Trophoblast cell (in vitro differentiated cells and primary cell): ENCODE results near the gene ADGRF5.
A peak's percentile ranks its signal among the peaks of the same experiment; 100 is the strongest.

ENCODE experiments used
- DNase-seq, 2 donors: peaks; one replicate each; pipeline ENCODE4 v3.0.0-alpha.2; 2016
- H2AFZ ChIP-seq: 2 replicates; pipeline ENCODE4 v1.6.1; 2013; ENCODE audit warnings: low read length, moderate library complexity, mild to moderate bottlenecking; ENCODE audit not compliant: insufficient read depth, poor library complexity
- H2AK5ac ChIP-seq: 2 replicates; pipeline ENCODE4 v1.6.1; 2013; ENCODE audit warnings: mild to moderate bottlenecking, low read length
- H2BK120ac ChIP-seq: 2 replicates; pipeline ENCODE4 v1.6.1; 2013; ENCODE audit warnings: low read length, mild to moderate bottlenecking, moderate library complexity; ENCODE audit not compliant: insufficient read depth, poor library complexity
- H2BK12ac ChIP-seq: 2 replicates; pipeline ENCODE4 v1.6.1; 2013; ENCODE audit warnings: mild to moderate bottlenecking, low read length, moderate library complexity
- H2BK5ac ChIP-seq: 2 replicates; pipeline ENCODE4 v1.6.1; 2013; ENCODE audit warnings: low read length, low read depth, moderate library complexity, mild to moderate bottlenecking; ENCODE audit not compliant: poor library complexity
- H3K14ac ChIP-seq: 2 replicates; pipeline ENCODE4 v1.6.1; 2013; ENCODE audit warnings: mild to moderate bottlenecking, low read length
- H3K18ac ChIP-seq: 2 replicates; pipeline ENCODE4 v1.6.1; 2013; ENCODE audit warnings: mild to moderate bottlenecking, low read length
- H3K23ac ChIP-seq: 2 replicates; pipeline ENCODE4 v1.6.1; 2013; ENCODE audit warnings: low read length
- H3K27ac ChIP-seq: 2 replicates; pipeline ENCODE4 v1.5.1; 2013; ENCODE audit warnings: low read depth, mild to moderate bottlenecking, inconsistent platforms, low read length, moderate library complexity
- H3K27me3 ChIP-seq: 2 replicates; pipeline ENCODE4 v1.6.1; 2013; ENCODE audit warnings: inconsistent platforms, mild to moderate bottlenecking, low read length, moderate library complexity; ENCODE audit not compliant: insufficient read depth
- H3K36me3 ChIP-seq, 2 experiments: 1 replicate in 1 of 2; 2 replicates in 1 of 2; pipeline ENCODE4 v1.6.1; 2013; ENCODE audit warnings: low read length in 2 of 2, mild to moderate bottlenecking in 2 of 2, moderate library complexity in 1 of 2; ENCODE audit not compliant: insufficient read depth in 2 of 2, control insufficient read depth in 1 of 2
- H3K4ac ChIP-seq: 2 replicates; pipeline ENCODE4 v1.6.1; 2013; ENCODE audit warnings: low read depth, mild to moderate bottlenecking, low read length, moderate library complexity
- H3K4me1 ChIP-seq, 2 experiments: 1 replicate in 1 of 2; 2 replicates in 1 of 2; pipeline ENCODE4 v1.6.1; 2013; ENCODE audit warnings: low read length in 2 of 2, mild to moderate bottlenecking in 2 of 2, moderate library complexity in 1 of 2; ENCODE audit not compliant: insufficient read depth in 2 of 2, control insufficient read depth in 1 of 2
- H3K4me2 ChIP-seq: 2 replicates; pipeline ENCODE4 v1.6.1; 2013; ENCODE audit warnings: inconsistent platforms, mild to moderate bottlenecking, low read length, moderate library complexity
- H3K4me3 ChIP-seq: 2 replicates; pipeline ENCODE4 v1.5.1; 2013; ENCODE audit warnings: mild to moderate bottlenecking, low read depth, low read length, inconsistent platforms
- H3K79me1 ChIP-seq: one replicate; pipeline ENCODE4 v1.6.1; 2013; ENCODE audit warnings: low read length
- H3K79me2 ChIP-seq: 2 replicates; pipeline ENCODE4 v1.6.1; 2013; ENCODE audit warnings: low read length, mild to moderate bottlenecking; ENCODE audit not compliant: control insufficient read depth, insufficient read depth, poor library complexity
- H3K9ac ChIP-seq: 2 replicates; pipeline ENCODE4 v1.6.1; 2013; ENCODE audit warnings: mild to moderate bottlenecking, low read length
- H3K9me3 ChIP-seq: 2 replicates; pipeline ENCODE4 v1.6.1; 2013; ENCODE audit warnings: low read depth, mild to moderate bottlenecking, control low read depth, inconsistent platforms, low read length; ENCODE audit not compliant: insufficient read depth
- H4K12ac ChIP-seq: 2 replicates; pipeline ENCODE4 v1.6.1; 2013; ENCODE audit warnings: low read depth, mild to moderate bottlenecking, low read length, moderate library complexity
- H4K8ac ChIP-seq: 2 replicates; pipeline ENCODE4 v1.6.1; 2013; ENCODE audit warnings: low read depth, mild to moderate bottlenecking, low read length, moderate library complexity
- H4K91ac ChIP-seq: one replicate; pipeline ENCODE4 v1.6.1; 2013; ENCODE audit warnings: low read depth, mild to moderate bottlenecking, low read length, moderate library complexity
- WGBS: extraction: QIAGEN DNeasy Blood & Tissue Kit; methylation state at CpG from one replicate; pipeline ENCODE4 v1.1.7; 2013; ENCODE audit warnings: missing lambda C conversion rate; ENCODE audit not compliant: insufficient read length, insufficient coverage; ENCODE audit errors: extremely low coverage; 5-methylcytosine and 5-hydroxymethylcytosine counted together

The ADGRF5 gene

DNA sequence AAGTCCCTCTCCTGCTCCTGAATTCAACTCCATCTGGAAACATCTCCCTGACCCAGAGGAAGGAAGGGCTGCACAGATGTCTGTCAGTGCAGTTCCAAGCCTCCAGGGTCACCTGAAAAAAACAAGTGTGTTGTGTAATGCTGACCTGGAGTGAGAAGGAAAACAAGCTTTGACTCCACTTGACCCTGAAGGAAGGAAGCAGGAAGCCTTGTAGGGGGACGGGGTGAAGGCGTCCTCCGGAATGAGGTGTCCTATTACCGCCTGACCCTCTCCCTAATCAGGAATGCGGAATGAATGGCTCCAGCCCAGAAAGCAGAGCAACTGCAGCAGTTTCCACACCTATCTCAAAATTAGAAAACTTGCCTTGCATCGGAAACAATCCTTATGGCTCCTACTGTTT is 13.9 kb upstream of the ADGRF5 start:
- no peaks in the 10 kb centered on the region for H3K27me3 ChIP-seq
- H3K4me2 ChIP-seq, result no peak overlapping the region
- no peak overlapping the region for H2BK12ac ChIP-seq
- WGBS, result no CpG with 5 or more reads among the region's 6 CpGs
- H3K79me2 ChIP-seq, result no peaks in the 10 kb centered on the region
- no peak overlapping the region for H2AK5ac ChIP-seq
- peaks cover 6 to 10% of the 10 kb centered on the region in 2 experiments for H3K4me1 ChIP-seq
- H4K8ac ChIP-seq, result no peak overlapping the region
- no peak overlapping the region for H3K4ac ChIP-seq
- no peak overlapping the region for H3K9ac ChIP-seq
- DNase-seq, result peak; percentile 18 to 22
- H2AFZ ChIP-seq, result no peak overlapping the region
- H3K36me3 ChIP-seq, result no peaks in the 10 kb centered on the region
- no peak overlapping the region for H3K23ac ChIP-seq
- H3K14ac ChIP-seq, result no peak overlapping the region
- H3K79me1 ChIP-seq, result no peaks in the 10 kb centered on the region
- no peak overlapping the region for H3K18ac ChIP-seq
- H4K12ac ChIP-seq, result no peak overlapping the region
- H2BK5ac ChIP-seq, result no peak overlapping the region
- no peak overlapping the region for H2BK120ac ChIP-seq
- no peaks in the 10 kb centered on the region for H3K9me3 ChIP-seq
- no peak overlapping the region for H4K91ac ChIP-seq
- H3K4me3 ChIP-seq, result no peak overlapping the region
- H3K27ac ChIP-seq, result no peak overlapping the region

DNA sequence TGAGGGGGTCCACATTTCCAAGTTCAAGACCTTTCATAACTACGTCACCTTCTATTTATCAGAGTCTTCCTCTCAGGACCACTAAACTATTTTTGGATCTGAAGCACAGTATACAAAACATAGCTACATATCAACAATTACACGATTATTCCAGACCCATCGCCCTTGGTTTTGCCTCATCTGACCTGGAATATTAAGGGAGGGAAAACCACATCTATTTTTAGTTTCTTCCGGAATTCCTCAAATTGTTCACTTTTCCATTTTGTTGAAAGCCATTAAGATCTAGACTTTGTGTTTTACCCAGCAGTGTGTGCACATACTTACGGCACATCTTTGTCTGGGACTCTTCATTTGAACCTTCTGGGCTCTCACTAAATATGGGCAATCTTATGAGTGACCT is 12.0 kb upstream of the ADGRF5 start:
- Histone ChIP-seq H2BK5ac (no peak overlapping the region), H3K14ac (no peak overlapping the region), H3K79me1 (no peaks in the 10 kb centered on the region), H3K36me3 (no peaks in the 10 kb centered on the region), H3K18ac (no peak overlapping the region), H3K4me3 (no peak overlapping the region), H3K9ac (no peak overlapping the region), H4K12ac (no peak overlapping the region), H3K4me1 (peaks cover 6 to 10% of the 10 kb centered on the region in 2 experiments), H2AFZ (no peak overlapping the region), H2BK12ac (no peak overlapping the region), H3K9me3 (no peaks in the 10 kb centered on the region), H2AK5ac (no peak overlapping the region), H2BK120ac (no peak overlapping the region), H3K23ac (no peak overlapping the region), H3K27me3 (no peaks in the 10 kb centered on the region), H3K79me2 (no peaks in the 10 kb centered on the region), H4K91ac (no peak overlapping the region), H3K4ac (no peak overlapping the region), H3K27ac (no peak overlapping the region), H3K4me2 (no peak overlapping the region), H4K8ac (no peak overlapping the region)
- DNase-seq, result no peak
- no CpG with 5 or more reads among the region's 5 CpGs for WGBS

DNA sequence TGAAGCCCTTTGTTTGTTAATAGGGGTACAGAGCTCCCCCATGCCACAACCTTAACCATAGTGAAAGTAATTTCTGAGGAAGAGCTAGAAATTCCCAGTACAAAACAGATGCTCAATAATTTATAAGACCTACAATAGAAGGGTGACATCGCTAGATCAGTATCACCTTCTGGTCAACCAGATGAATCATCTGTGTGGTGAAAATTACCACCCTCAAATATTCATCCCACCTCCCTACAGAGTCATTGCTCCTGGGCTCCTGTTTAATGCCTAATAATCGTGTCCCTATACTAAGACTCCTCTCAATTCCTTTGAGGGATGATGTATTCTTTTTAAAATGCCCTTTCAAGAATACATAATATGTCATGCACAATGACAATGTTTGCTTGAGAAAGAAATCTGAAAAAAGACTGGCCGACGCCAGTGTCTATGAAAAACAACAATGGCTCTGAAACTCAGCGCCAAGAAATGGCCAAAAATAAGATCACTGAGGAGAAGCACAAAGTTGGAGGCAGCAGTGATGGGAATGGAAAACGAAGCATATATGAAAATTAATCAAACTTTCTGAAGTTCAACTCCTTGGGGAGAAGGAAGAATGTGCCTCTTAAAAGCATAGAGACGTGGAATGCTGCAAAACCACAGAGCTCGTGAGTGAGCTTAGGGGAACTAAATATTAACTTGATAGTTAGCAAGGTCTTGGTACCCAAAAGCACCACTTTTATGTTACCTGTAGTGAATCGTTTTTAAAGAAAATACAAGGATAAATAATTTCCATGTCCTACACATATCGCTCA is 11.0 kb upstream of the ADGRF5 start:
- H3K23ac ChIP-seq, result no peak overlapping the region
- no CpG with 5 or more reads among the region's 10 CpGs for WGBS

DNA sequence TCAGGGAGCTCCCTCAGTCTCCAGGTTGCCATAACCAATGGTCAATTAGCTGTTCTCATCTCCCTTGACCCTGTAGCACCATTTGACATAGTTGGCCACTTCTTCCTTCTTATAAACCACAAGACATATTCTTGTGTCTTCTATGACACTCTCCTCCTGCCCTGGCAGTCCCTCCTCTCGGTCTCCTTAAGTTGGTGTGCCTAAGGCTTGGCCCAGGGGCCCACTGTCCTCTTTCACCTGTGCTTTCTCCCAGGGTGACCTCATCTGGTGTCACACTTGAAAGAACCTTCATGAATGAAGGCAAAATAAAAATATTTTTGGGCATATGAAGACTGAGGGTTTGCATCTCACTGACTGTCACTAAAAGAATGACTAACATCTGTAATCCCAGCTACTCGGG is 9.7 kb upstream of the ADGRF5 start:
- H3K79me1 ChIP-seq, result no peaks in the 10 kb centered on the region
- H2BK120ac ChIP-seq, result no peak overlapping the region
- no peaks in the 10 kb centered on the region for H3K9me3 ChIP-seq
- H3K9ac ChIP-seq, result no peak overlapping the region
- H3K14ac ChIP-seq, result no peak overlapping the region
- H2AK5ac ChIP-seq, result no peak overlapping the region
- no peak overlapping the region for H4K8ac ChIP-seq
- H3K27me3 ChIP-seq, result no peaks in the 10 kb centered on the region
- H2AFZ ChIP-seq, result no peak overlapping the region
- no peak overlapping the region for H2BK5ac ChIP-seq
- H3K4me3 ChIP-seq, result no peak overlapping the region
- peaks cover 6 to 11% of the 10 kb centered on the region in 2 experiments for H3K4me1 ChIP-seq
- H4K12ac ChIP-seq, result no peak overlapping the region
- H3K4ac ChIP-seq, result no peak overlapping the region
- no peak overlapping the region for H3K4me2 ChIP-seq
- H2BK12ac ChIP-seq, result no peak overlapping the region
- no peaks in the 10 kb centered on the region for H3K36me3 ChIP-seq
- H3K79me2 ChIP-seq, result no peaks in the 10 kb centered on the region
- no CpG with 5 or more reads among the region's 2 CpGs for WGBS
- no peak overlapping the region for H3K27ac ChIP-seq
- no peak overlapping the region for H3K18ac ChIP-seq
- DNase-seq, result peak in 1 of 2 donors; percentile 8
- no peak overlapping the region for H4K91ac ChIP-seq
- H3K23ac ChIP-seq, result no peak overlapping the region

More for the DNA sequence above, 11.0 kb upstream of the ADGRF5 start:
- no peak overlapping the region for H2BK12ac ChIP-seq
- no peak overlapping the region for H3K18ac ChIP-seq
- no peak overlapping the region for H3K4ac ChIP-seq
- no peak overlapping the region for H2AFZ ChIP-seq
- no peaks in the 10 kb centered on the region for H3K9me3 ChIP-seq
- H3K9ac ChIP-seq, result no peak overlapping the region
- DNase-seq, result no peak
- no peak overlapping the region for H3K4me2 ChIP-seq
- no peak overlapping the region for H4K8ac ChIP-seq
- H2BK5ac ChIP-seq, result no peak overlapping the region
- no peaks in the 10 kb centered on the region for H3K79me1 ChIP-seq
- H4K91ac ChIP-seq, result no peak overlapping the region
- no peaks in the 10 kb centered on the region for H3K36me3 ChIP-seq
- no peaks in the 10 kb centered on the region for H3K27me3 ChIP-seq
- H2AK5ac ChIP-seq, result no peak overlapping the region
- no peak overlapping the region for H2BK120ac ChIP-seq
- H4K12ac ChIP-seq, result no peak overlapping the region
- H3K4me3 ChIP-seq, result no peak overlapping the region
- H3K27ac ChIP-seq, result no peak overlapping the region
- no peak overlapping the region for H3K14ac ChIP-seq
- H3K79me2 ChIP-seq, result no peaks in the 10 kb centered on the region
- peaks cover 6 to 10% of the 10 kb centered on the region in 2 experiments for H3K4me1 ChIP-seq
